PC-3 (cell line): ENCODE results near the gene ROR1. TPM values are rescaled to one million over a fixed set of nuclear protein-coding genes. Genes with fewer than 3 reads are reported as not detected.

Source experiments
- ATAC-seq: fragments of 200-7000 bp; cut with Tn5 transposase; 2 replicates; pipeline ENCODE4 v1.9.1; 2020; ENCODE audit warnings: mild to moderate bottlenecking, moderate library complexity
- BruUV-seq: library from RNA; stranded (reverse); fragments of 400-500 nt; replicated peaks from 2 replicates; lab custom pipeline; 2021; lab: Mats Ljungman, UMichigan
- CTCF ChIA-PET: fragments of 300-600 bp; sonication (Branson Sonifier 250); formaldehyde crosslinking; loops from one replicate; lab custom pipeline; 2022; ENCODE audit warnings: antibody characterized with exemption; lab: Charles Lee
- POLR2A ChIA-PET: fragments of 300-600 bp; sonication (Branson Sonifier 250); formaldehyde crosslinking; loops from one replicate; lab custom pipeline; 2022; ENCODE audit warnings: antibody characterized with exemption; ENCODE audit not compliant: unreplicated experiment; lab: Charles Lee
- DNase-seq: peaks from one replicate; pipeline ENCODE4 v3.0.0-alpha.2; 2015
- H2AFZ ChIP-seq: fragments of 300-600 bp; sonication (generic); 2 replicates; pipeline ENCODE4 v1.6.0; 2016; ENCODE audit warnings: antibody characterized with exemption, low read length
- H3F3A ChIP-seq: fragments of 300-600 bp; sonication (generic); one replicate; pipeline ENCODE4 v1.6.0; 2017; ENCODE audit warnings: antibody characterized with exemption, low read length, control low read depth, mild to moderate bottlenecking; ENCODE audit not compliant: unreplicated experiment
- H3K27ac ChIP-seq: fragments of 300-600 bp; sonication (generic); 2 replicates; pipeline ENCODE4 v1.5.1; 2016; ENCODE audit warnings: mild to moderate bottlenecking, low read length
- H3K27me3 ChIP-seq: fragments of 300-600 bp; sonication (generic); 2 replicates; pipeline ENCODE4 v1.6.1; 2016; ENCODE audit warnings: low read length, mixed read lengths
- H3K36me3 ChIP-seq: fragments of 300-600 bp; sonication (generic); 2 replicates; pipeline ENCODE4 v1.6.1; 2016; ENCODE audit warnings: low read depth, mixed run types, low read length, mixed read lengths
- H3K4me1 ChIP-seq: fragments of 300-600 bp; sonication (generic); 2 replicates; pipeline ENCODE4 v1.5.1; 2016; ENCODE audit warnings: low read length; ENCODE audit not compliant: insufficient read depth
- H3K4me2 ChIP-seq: fragments of 300-600 bp; sonication (generic); 2 replicates; pipeline ENCODE4 v1.6.0; 2016; ENCODE audit warnings: low read length
- H3K4me3 ChIP-seq: fragments of 300-600 bp; sonication (generic); 2 replicates; pipeline ENCODE4 v1.5.1; 2016; ENCODE audit warnings: mild to moderate bottlenecking, low read length, mixed read lengths
- H3K79me2 ChIP-seq: fragments of 300-600 bp; sonication (generic); 2 replicates; pipeline ENCODE4 v1.6.1; 2017; ENCODE audit warnings: low read length, mixed read lengths
- H3K9ac ChIP-seq: fragments of 300-600 bp; sonication (generic); 2 replicates; pipeline ENCODE4 v1.6.0; 2016; ENCODE audit warnings: mild to moderate bottlenecking, low read length
- H3K9me2 ChIP-seq: fragments of 300-600 bp; sonication (generic); replicated peaks from 2 replicates; pipeline ENCODE4 v1.6.1; 2016; ENCODE audit warnings: mixed run types, low read length, mixed read lengths
- H3K9me3 ChIP-seq: fragments of 300-600 bp; sonication (generic); 2 replicates; pipeline ENCODE4 v1.6.1; 2016; ENCODE audit warnings: low read length, mixed read lengths
- H4K20me1 ChIP-seq: fragments of 300-600 bp; sonication (generic); 2 replicates; pipeline ENCODE4 v1.6.1; 2016; ENCODE audit warnings: low read length, mixed read lengths
- EZH2 ChIP-seq: fragments of 300-600 bp; sonication (generic); IDR thresholded peaks from one replicate; pipeline ENCODE4 v1.6.1; 2017; ENCODE audit warnings: antibody characterized with exemption, mild to moderate bottlenecking, low read length; ENCODE audit not compliant: unreplicated experiment
- EZH2phosphoT487 ChIP-seq: fragments of 300-600 bp; sonication (generic); IDR thresholded peaks from 2 replicates; pipeline ENCODE4 v1.6.1; 2018; ENCODE audit warnings: mild to moderate bottlenecking, antibody characterized with exemption, low read length, borderline replicate concordance
- intact Hi-C: fragments of 100-400 bp; cut with micrococcal nuclease; formaldehyde crosslinking; loops from 2 replicates; pipeline ENCODE4 v1.9.0; 2023
- total RNA-seq: library from RNA; depleted of rRNA; stranded (reverse); fragments of >200 nt; gene quantifications from 2 replicates; pipeline ENCODE4 v1.2.3, GENCODE V29; 2014
- TF ChIP-seq, protein P1 (sequence below): fragments of 300-600 bp; sonication (generic); conservative IDR thresholded peaks from 2 replicates; pipeline ENCODE4 v1.5.1; 2017; ENCODE audit warnings: antibody characterized with exemption, low read depth, mild to moderate bottlenecking, low read length

ROR1 gene
- total RNA-seq, 1 experiment from 2014 or later, result 16.5 TPM

- intact Hi-C loops, result no loop called here
- no peaks in the 10 kb centered on the region for H3K36me3 ChIP-seq
- TF ChIP-seq, protein P1, sequence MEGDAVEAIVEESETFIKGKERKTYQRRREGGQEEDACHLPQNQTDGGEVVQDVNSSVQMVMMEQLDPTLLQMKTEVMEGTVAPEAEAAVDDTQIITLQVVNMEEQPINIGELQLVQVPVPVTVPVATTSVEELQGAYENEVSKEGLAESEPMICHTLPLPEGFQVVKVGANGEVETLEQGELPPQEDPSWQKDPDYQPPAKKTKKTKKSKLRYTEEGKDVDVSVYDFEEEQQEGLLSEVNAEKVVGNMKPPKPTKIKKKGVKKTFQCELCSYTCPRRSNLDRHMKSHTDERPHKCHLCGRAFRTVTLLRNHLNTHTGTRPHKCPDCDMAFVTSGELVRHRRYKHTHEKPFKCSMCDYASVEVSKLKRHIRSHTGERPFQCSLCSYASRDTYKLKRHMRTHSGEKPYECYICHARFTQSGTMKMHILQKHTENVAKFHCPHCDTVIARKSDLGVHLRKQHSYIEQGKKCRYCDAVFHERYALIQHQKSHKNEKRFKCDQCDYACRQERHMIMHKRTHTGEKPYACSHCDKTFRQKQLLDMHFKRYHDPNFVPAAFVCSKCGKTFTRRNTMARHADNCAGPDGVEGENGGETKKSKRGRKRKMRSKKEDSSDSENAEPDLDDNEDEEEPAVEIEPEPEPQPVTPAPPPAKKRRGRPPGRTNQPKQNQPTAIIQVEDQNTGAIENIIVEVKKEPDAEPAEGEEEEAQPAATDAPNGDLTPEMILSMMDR, result no peak
- TF ChIP-seq EZH2phosphoT487 (no peak), EZH2 (no peak)
- H3K4me2 ChIP-seq, result no peak overlapping the region
- no TSS peak for BruUV-seq
- ATAC-seq (no peak), DNase-seq (no peak)
- POLR2A ChIA-PET, result no interaction called here
- H3K4me3 ChIP-seq, result no peak overlapping the region
- H4K20me1 ChIP-seq, result no peaks in the 10 kb centered on the region
- no peak overlapping the region for H3K9ac ChIP-seq
- no peaks in the 10 kb centered on the region for H3K9me2 ChIP-seq
- no peaks in the 10 kb centered on the region for H3F3A ChIP-seq
- no peak overlapping the region for H2AFZ ChIP-seq
- no peaks in the 10 kb centered on the region for H3K79me2 ChIP-seq
- no peaks in the 10 kb centered on the region for H3K27me3 ChIP-seq
- H3K4me1 ChIP-seq, result no peaks in the 10 kb centered on the region
- CTCF ChIA-PET, result no interaction called here
- H3K9me3 ChIP-seq, result no peaks in the 10 kb centered on the region
- no peak overlapping the region for H3K27ac ChIP-seq
Observed at GRCh38 chr1:64031236-64031635, 257.4 kb downstream of the ROR1 start.

GRCh38 chr1:64033667-64034220 lies 259.9 kb downstream of the ROR1 start:
- no peak overlapping the region for H3K27ac ChIP-seq
- H3F3A ChIP-seq, result no peaks in the 10 kb centered on the region
- intact Hi-C loops, result no loop called here
- TF ChIP-seq EZH2phosphoT487 (no peak), EZH2 (no peak)
- TF ChIP-seq, protein P1, result no peak
- BruUV-seq, result no TSS peak
- no peak overlapping the region for H2AFZ ChIP-seq
- H4K20me1 ChIP-seq, result no peaks in the 10 kb centered on the region
- no peak overlapping the region for H3K4me2 ChIP-seq
- no peaks in the 10 kb centered on the region for H3K9me2 ChIP-seq
- no peak for DNase-seq
- H3K4me1 ChIP-seq, result peaks cover 7% of the 10 kb centered on the region
- H3K36me3 ChIP-seq, result no peaks in the 10 kb centered on the region
- POLR2A ChIA-PET, result no interaction called here
- no peaks in the 10 kb centered on the region for H3K79me2 ChIP-seq
- H3K27me3 ChIP-seq, result no peaks in the 10 kb centered on the region
- ATAC-seq, result no peak
- CTCF ChIA-PET, result interaction anchor here (0.6 kb wide), 1 partner anchor 9 kb away, joined by 3 read pairs; no protein-coding TSS in a partner anchor
- no peaks in the 10 kb centered on the region for H3K9me3 ChIP-seq
- no peak overlapping the region for H3K9ac ChIP-seq
- no peak overlapping the region for H3K4me3 ChIP-seq

- Histone ChIP-seq H3K27ac (no peak overlapping the region), H3K4me1 (peaks cover 33% of the 10 kb centered on the region), H3K36me3 (no peaks in the 10 kb centered on the region), H4K20me1 (no peaks in the 10 kb centered on the region), H3F3A (no peaks in the 10 kb centered on the region), H2AFZ (no peak overlapping the region), H3K79me2 (0 out of 2 replicates have a peak, but pooled peaks cover 6% of the 10 kb centered on the region), H3K27me3 (no peaks in the 10 kb centered on the region), H3K4me2 (no peak overlapping the region), H3K9me2 (no peaks in the 10 kb centered on the region), H3K9ac (no peak overlapping the region), H3K4me3 (no peak overlapping the region), H3K9me3 (no peaks in the 10 kb centered on the region)
- BruUV-seq, result no TSS peak
- ChIA-PET POLR2A (no interaction called here), CTCF (no interaction called here)
- DNase-seq (no peak), ATAC-seq (no peak)
- intact Hi-C loops, result no loop called here
- TF ChIP-seq EZH2 (no peak), EZH2phosphoT487 (no peak)
- TF ChIP-seq, protein P1, result no peak
Observed at GRCh38 chr1:64036549-64036948, 262.7 kb downstream of the ROR1 start.
